HG03558 (cell line): ENCODE measurements around the gene USP8.
A peak's percentile ranks its signal among the peaks of the same experiment; 100 is the strongest.
"Not testable (repeated sequence)": the region's sequence is repeated elsewhere in the genome, so short reads cannot be mapped to it uniquely, and the experiment has no call there.

Source experiments
- ATAC-seq: cut with Tn5 transposase; IDR thresholded peaks from one replicate; pipeline ENCODE4 v1.9.1; 2021; ENCODE audit warnings: moderate number of reproducible peaks; ENCODE audit not compliant: unreplicated experiment; ENCODE audit errors: extremely low read depth

USP8 gene

GRCh38 chr15:50424066-50424890 lies at the start of gene USP8:
Gene USP8 (plus strand): TSS chr15:50424405. CDS start chr15:50439074, 14,669 bp downstream.
- peak; percentile 87 for ATAC-seq

DNA sequence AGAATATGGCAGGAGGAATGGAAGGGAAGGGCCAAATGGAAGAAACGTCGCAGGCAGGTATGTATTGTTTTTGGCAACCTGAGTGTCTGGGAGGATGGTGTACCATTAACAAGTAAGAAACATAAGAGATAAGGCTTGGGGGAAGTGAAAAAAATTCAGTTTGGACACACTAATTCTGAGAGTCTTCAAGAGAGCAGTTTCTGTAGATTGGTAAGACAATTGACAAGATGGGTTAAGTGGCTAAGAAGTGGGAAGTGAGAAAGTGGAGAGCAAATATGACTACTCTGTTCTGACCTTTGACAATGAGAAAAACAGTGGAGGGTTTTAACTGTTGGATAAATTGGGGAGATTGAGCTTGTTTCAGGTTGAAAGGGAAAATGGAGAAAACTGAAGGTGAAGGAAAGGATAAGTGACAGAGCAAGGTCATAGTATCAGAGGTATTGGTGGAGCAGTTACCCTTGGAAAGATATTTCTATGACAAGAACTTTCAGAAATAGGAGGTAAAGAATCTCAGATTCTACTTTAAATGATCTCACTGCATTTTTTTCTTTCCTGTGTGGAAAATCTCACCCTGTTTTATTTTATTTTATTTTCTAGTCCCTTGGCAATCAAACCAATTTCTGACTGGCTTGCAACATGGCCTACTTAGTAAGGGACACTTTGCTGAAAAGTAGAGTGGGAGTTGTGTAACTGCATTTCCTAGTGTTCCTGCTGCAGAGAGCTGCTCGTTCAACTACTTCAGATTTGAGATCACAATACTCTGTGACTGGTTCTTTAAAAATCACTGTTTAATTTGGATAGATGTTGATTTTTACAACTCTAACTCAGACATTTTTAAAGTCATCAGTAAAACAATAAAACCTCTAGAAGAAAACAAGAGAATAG lies 46.1 kb upstream of the USP8 start:
- peak; percentile 96 for ATAC-seq

GRCh38 chr15:50378776-50379175 lies 45.4 kb upstream of the USP8 start:
- no peak for ATAC-seq

GRCh38 chr15:50379413-50379812 lies 44.8 kb upstream of the USP8 start:
- ATAC-seq = not testable (repeated sequence)

- no peak for ATAC-seq
Measured at GRCh38 chr15:50380089-50380488, 44.1 kb upstream of the USP8 start.

GRCh38 chr15:50381438-50381837 lies 42.8 kb upstream of the USP8 start:
- no peak for ATAC-seq

DNA sequence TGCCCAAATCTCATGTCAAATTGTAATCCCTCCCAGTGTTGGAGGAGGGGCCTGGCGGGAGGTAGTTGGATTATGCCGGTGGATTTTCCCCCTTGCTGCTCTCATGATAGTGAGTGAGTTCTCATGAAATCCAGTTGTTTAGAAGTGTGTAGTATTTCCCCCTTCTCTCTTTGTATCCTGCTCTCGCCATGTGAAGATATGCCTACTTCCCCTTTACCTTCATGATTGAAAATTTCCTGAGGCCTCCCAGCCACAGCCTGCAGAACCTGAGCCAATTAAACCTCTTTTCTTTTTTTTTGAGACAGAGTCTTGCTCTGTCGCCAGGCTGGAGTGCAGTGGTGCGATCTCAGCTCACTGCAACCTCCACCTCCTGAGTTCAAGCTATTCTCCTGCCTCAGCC lies 41.8 kb upstream of the USP8 start:
- not testable (repeated sequence) for ATAC-seq

DNA sequence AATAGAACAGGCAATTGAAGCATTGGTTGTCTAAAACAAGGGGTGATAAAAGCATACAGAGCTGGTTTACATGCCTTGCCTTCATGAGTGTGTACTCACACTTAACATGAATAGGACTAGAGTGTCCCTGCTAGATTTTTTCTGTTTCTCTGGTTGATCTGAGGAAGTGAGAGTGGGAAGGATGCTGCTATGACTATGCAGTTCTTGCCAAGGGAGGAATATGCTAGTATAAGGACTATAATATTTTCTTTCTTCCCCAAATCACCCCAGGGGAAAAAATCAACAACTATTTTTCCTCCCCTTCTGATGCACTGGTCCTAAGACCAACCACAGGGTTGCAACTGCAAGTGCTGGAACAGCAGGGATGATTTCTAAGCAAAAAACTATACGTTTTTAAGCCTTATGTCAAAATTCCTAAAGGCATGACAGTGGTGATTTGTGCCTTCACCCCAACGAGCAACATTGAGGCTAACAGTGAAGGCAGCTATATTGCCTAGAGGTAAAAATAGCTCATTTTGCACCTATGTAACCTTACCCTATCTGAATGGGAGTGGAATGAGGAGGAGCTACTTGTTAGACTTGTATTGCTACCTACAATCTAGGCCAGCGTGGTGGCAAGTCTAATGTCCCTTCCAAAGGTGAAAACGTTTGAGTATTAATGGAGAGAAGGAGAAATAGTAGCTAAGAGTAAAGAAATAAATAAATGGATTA lies 33.5 kb upstream of the USP8 start:
- peak; percentile 93 for ATAC-seq

DNA sequence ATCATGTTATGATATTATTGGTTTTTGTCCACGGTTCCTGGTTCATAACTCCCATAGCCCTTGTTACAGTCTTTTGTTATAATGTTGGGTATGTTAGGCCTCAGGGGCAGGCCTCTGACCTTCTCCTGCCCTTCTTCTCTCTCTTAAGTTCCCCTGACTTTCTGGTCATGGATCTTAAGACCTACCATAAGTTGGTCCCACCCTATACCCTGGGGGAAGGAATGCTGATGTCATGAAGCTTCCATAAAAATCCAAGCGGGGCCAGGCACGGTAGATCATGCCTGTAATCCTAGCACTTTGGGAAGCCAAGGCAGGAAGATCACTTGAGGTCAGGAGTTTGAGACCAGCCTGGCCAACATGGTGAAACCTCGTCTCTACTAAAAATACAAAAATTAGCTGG lies 32.6 kb upstream of the USP8 start:
- not testable (repeated sequence) for ATAC-seq

DNA sequence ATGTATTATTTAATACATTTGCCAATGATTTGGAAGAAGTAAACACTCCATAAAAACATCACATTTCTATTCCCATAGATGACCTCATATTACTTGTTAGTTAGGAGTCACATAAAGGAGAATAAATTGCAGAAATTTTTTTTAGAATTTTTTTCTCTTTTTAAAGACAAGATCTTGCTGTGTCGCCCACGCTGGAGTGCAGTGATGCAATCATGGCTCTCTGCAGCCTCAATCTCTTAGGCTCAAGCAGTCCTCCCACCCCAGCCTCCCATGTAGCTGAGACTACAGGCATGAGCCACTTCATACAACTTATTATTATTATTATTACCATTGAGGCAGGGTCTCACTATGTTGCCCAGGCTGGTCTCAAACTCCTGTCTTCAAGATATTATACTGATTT lies 12.3 kb upstream of the USP8 start:
- ATAC-seq = no peak

- no peak for ATAC-seq
Measured at GRCh38 chr15:50414624-50415023, 9.6 kb upstream of the USP8 start.

- no peak for ATAC-seq
Measured at GRCh38 chr15:50415752-50416404, 8.3 kb upstream of the USP8 start.

DNA sequence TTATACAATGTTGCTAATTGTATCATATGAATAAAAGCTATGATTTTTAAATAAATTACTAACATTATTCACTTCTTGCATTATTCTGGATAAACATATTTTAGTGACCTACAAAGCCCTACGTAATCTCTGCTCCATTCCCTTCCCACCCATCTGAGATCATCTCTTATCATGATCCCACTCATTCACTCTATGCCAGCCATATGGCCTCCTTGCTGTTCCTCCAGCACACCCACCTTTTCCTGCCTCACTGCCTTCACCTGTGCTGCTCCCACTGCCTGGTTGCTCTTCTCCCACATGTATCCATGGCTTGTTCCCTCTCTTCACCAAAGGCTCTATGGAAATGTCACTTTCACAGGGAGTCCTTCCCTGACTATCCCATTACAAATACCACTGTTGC lies 7.3 kb upstream of the USP8 start:
- ATAC-seq = no peak

GRCh38 chr15:50418041-50418583 lies 6.1 kb upstream of the USP8 start:
- no peak for ATAC-seq

DNA sequence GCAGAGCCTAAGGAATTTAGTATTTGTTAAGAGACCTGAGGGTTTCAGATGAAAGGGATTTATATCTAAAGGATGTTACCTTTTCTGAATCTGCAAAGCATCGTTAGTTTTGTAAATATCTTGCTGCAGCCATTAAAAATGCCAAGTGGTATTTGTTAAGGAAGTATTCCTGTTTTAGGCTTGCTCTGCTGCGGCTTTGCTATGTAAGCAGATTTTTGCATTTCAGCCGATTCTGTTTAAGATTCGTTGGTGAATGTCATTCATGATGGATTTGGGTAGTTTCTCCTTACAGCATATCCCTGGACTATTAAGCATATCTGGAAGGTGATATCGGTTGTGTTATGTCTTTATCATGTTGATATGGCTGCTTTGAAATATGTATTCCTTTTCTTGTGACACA lies 1.0 kb downstream of the USP8 start:
- ATAC-seq = no peak

GRCh38 chr15:50425678-50426246 lies 1.6 kb downstream of the USP8 start:
- not testable (repeated sequence) for ATAC-seq

GRCh38 chr15:50426428-50426827 lies 2.2 kb downstream of the USP8 start:
- no peak for ATAC-seq

GRCh38 chr15:50431204-50431603 lies 7.0 kb downstream of the USP8 start:
- ATAC-seq = no peak

GRCh38 chr15:50432230-50432629 lies 8.0 kb downstream of the USP8 start:
- ATAC-seq = no peak

DNA sequence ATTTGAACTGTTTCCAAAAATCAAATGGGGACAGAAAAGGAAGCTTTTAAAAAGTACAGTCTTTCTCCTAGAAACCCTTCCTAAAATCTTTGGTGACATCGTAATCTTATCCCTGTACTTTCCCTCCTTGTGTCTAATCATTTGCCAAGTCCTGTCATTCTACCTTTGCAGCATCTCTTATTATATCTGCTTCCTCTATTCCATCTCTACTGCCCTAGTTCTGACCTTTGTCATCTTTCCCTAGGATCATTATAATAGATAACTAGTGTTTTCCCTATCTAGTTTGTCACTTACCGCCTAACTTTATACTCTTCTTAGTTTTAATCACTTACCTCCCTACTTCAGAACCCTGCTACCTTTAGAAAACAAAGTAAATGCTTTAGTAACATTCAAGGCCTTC lies 11.6 kb downstream of the USP8 start:
- no peak for ATAC-seq
